ENCODE results near the gene NFIB.

Gene NFIB

DNA sequence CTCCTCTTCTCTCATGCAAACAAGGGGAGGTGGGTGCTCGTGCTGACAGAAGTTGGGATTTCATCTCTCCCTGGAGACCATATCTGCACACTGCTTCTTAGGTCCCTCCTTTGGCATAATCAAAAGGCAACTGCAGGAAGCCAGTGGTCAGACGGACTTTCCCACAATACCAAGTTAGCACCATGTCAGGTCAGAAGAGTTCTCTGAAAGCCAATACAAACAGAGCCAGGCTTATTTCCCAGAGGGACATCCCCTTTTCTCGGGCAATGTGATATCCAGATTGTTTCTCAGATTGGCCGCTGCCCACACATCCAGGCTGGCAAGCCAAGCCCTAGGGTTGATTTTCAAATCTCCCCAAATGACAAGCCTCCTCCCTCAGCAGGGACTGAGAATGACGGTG lies 241.1 kb downstream of the NFIB start:
- H3K4me1 ChIP-seq (ENCODE audit: control insufficient read depth, insufficient read depth, low read length), result no peaks in the 10 kb centered on the region
- no peaks in the 10 kb centered on the region for H3K27me3 ChIP-seq (ENCODE audit: control insufficient read depth in 1 of 2, insufficient read depth in 2 of 2, low read length in 2 of 2)
- no peak overlapping the region for H3K4me3 ChIP-seq (ENCODE audit: low read length in 2 of 2)
- no peak overlapping the region for H3K27ac ChIP-seq (ENCODE audit: low read length)
- no peaks in the 10 kb centered on the region for H3K9me3 ChIP-seq (ENCODE audit: control insufficient read depth in 2 of 2, low read length in 2 of 2)
- H3K9ac ChIP-seq (ENCODE audit: low read length in 2 of 2), result no peak overlapping the region
- H3K36me3 ChIP-seq (ENCODE audit: control insufficient read depth in 2 of 2, insufficient read depth in 2 of 2, low read length in 2 of 2), result no peaks in the 10 kb centered on the region

DNA sequence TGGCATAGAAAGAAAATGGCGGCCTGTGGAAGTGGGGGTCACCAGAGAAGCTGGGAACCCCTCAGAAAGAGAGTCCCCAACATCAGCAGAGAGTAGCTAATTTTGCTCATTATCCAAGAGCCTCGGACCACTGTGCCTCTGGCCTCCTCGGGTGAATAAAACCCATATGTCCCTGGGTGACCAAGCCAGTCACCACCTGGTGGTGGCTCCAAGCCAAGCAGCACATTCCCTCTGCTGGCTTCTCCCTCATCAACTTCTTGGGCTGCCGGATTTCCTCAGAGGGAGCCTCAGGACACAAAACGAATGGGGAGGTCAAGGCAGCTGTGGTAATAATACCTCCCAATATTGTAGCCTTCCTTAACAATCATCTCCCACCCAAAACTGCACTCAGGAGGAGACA lies 242.5 kb downstream of the NFIB start:
- Histone ChIP-seq H3K9ac (ENCODE audit: low read length in 2 of 2) (no peak overlapping the region), H3K27me3 (ENCODE audit: control insufficient read depth in 1 of 2, insufficient read depth in 2 of 2, low read length in 2 of 2) (no peaks in the 10 kb centered on the region), H3K27ac (ENCODE audit: low read length) (no peak overlapping the region), H3K9me3 (ENCODE audit: control insufficient read depth in 2 of 2, low read length in 2 of 2) (no peaks in the 10 kb centered on the region), H3K36me3 (ENCODE audit: control insufficient read depth in 2 of 2, insufficient read depth in 2 of 2, low read length in 2 of 2) (no peaks in the 10 kb centered on the region), H3K4me3 (ENCODE audit: low read length in 2 of 2) (no peak overlapping the region), H3K4me1 (ENCODE audit: control insufficient read depth, insufficient read depth, low read length) (no peaks in the 10 kb centered on the region)

DNA sequence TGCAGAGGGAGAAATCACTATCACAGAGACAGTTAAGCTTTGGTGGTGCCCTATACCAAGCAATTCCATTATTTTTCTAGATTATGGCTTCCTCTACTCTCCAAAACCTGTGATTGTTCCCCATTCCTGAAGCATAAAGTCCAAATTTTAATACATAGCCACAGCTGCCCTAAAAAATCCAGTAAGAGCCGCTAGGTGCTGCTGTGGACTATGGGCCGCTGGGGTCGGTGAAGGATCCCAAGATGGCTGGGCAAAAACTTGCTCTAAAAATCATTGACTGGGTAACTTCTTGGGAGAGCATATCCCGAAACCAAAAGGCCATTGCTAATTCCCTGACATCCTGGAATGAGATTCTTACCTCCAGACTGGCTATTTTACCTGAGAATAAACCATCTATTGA lies 245.3 kb downstream of the NFIB start:
- no peaks in the 10 kb centered on the region for H3K9me3 ChIP-seq (ENCODE audit: control insufficient read depth in 2 of 2, low read length in 2 of 2)
- no peak overlapping the region for H3K27ac ChIP-seq (ENCODE audit: low read length)

DNA sequence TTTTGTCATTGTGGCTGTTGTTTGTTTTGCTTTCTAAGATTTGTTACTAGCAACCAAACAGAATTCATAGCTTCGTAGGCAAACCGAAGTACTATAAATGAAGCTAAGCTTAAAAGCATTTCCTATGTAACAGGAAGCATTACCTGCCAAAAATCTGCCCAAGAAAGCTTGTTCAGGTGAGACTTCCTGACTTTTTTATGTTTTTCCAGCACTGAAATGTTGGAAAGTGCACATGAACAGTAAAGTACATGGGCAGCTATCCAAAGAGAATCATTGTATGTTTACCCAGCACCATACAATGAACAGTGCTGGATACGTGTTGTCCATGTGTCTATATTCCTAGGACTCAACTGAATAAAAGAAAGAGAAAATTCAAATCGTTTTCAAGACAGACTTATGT lies 247.1 kb downstream of the NFIB start:
- H3K4me1 ChIP-seq (ENCODE audit: control insufficient read depth, insufficient read depth, low read length), result no peaks in the 10 kb centered on the region
- H3K4me3 ChIP-seq (ENCODE audit: low read length in 2 of 2), result no peak overlapping the region
- no peaks in the 10 kb centered on the region for H3K27me3 ChIP-seq (ENCODE audit: control insufficient read depth in 1 of 2, insufficient read depth in 2 of 2, low read length in 2 of 2)
- H3K27ac ChIP-seq (ENCODE audit: low read length), result no peak overlapping the region
- no peaks in the 10 kb centered on the region for H3K9me3 ChIP-seq (ENCODE audit: control insufficient read depth in 2 of 2, low read length in 2 of 2)
- H3K36me3 ChIP-seq (ENCODE audit: control insufficient read depth in 2 of 2, insufficient read depth in 2 of 2, low read length in 2 of 2), result no peaks in the 10 kb centered on the region
- no peak overlapping the region for H3K9ac ChIP-seq (ENCODE audit: low read length in 2 of 2)

More for the DNA sequence above, 245.3 kb downstream of the NFIB start:
- Histone ChIP-seq H3K4me3 (ENCODE audit: low read length in 2 of 2) (no peak overlapping the region), H3K9ac (ENCODE audit: low read length in 2 of 2) (no peak overlapping the region), H3K27me3 (ENCODE audit: control insufficient read depth in 1 of 2, insufficient read depth in 2 of 2, low read length in 2 of 2) (no peaks in the 10 kb centered on the region), H3K36me3 (ENCODE audit: control insufficient read depth in 2 of 2, insufficient read depth in 2 of 2, low read length in 2 of 2) (no peaks in the 10 kb centered on the region), H3K4me1 (ENCODE audit: control insufficient read depth, insufficient read depth, low read length) (no peaks in the 10 kb centered on the region)

DNA sequence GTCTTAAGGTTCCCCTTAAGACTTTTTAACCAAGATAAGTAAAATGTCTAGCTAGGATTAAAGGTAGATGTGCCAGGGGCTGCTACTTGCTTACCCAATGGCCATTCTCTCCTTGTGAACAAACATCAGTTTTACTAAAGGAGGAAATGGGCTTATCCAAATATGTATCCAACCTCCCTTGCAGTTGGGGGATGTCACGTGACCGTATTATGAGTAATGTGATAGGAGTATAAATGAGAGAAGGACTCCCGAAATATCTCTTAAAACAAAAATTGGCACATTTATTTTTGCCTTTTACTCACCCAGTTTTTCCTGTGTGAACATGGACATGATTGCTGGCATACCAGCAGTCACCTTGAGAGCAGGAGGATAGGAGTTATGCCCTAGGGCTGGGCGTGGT lies 247.9 kb downstream of the NFIB start:
- no peaks in the 10 kb centered on the region for H3K9me3 ChIP-seq (ENCODE audit: control insufficient read depth in 2 of 2, low read length in 2 of 2)
- no peaks in the 10 kb centered on the region for H3K36me3 ChIP-seq (ENCODE audit: control insufficient read depth in 2 of 2, insufficient read depth in 2 of 2, low read length in 2 of 2)
- H3K27ac ChIP-seq (ENCODE audit: low read length), result no peak overlapping the region
- H3K27me3 ChIP-seq (ENCODE audit: control insufficient read depth in 1 of 2, insufficient read depth in 2 of 2, low read length in 2 of 2), result no peaks in the 10 kb centered on the region
- no peaks in the 10 kb centered on the region for H3K4me1 ChIP-seq (ENCODE audit: control insufficient read depth, insufficient read depth, low read length)
- H3K4me3 ChIP-seq (ENCODE audit: low read length in 2 of 2), result no peak overlapping the region
- H3K9ac ChIP-seq (ENCODE audit: low read length in 2 of 2), result no peak overlapping the region

DNA sequence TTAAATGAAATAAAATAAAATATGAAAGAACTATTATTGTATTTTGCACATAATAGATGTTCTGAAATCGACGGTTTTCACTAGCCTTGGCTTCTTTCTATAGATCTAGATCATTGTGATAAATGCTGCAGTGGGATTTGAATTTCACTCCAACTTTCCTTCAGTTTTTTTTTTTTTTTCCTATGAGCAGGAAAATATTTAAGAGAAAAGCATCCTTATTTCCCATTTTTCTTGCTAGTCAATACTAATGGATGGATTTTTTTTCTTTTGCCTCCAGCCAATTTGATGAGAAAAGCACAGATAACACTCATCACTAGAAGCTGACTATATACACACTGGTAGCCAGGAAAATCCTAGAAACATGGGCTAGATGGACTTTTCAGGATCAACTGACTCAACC lies 249.0 kb downstream of the NFIB start:
- Histone ChIP-seq H3K9me3 (ENCODE audit: control insufficient read depth in 2 of 2, low read length in 2 of 2) (no peaks in the 10 kb centered on the region), H3K9ac (ENCODE audit: low read length in 2 of 2) (no peak overlapping the region), H3K4me1 (ENCODE audit: control insufficient read depth, insufficient read depth, low read length) (no peaks in the 10 kb centered on the region), H3K27ac (ENCODE audit: low read length) (no peak overlapping the region), H3K36me3 (ENCODE audit: control insufficient read depth in 2 of 2, insufficient read depth in 2 of 2, low read length in 2 of 2) (no peaks in the 10 kb centered on the region), H3K4me3 (ENCODE audit: low read length in 2 of 2) (no peak overlapping the region), H3K27me3 (ENCODE audit: control insufficient read depth in 1 of 2, insufficient read depth in 2 of 2, low read length in 2 of 2) (no peaks in the 10 kb centered on the region)

DNA sequence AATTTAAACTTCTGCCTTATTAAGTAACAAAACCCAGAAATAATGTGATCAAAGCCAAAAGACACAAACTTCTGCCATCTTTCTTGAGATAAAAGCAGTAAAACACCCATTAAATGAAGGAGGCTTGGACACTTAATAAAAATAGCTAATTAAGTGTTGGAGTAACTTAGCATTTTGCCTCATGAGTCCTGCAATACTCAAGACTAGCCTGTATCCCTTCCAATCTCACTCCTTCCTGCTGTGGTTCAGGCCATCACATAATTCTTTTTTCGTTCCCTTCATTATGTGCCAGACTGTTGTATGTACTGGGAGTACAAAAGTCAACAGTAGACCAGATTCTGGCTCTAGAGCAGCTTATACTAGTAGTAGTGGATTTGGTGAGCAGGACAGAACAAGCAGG lies 250.2 kb downstream of the NFIB start:
- H3K9me3 ChIP-seq (ENCODE audit: control insufficient read depth in 2 of 2, low read length in 2 of 2), result no peaks in the 10 kb centered on the region
- H3K9ac ChIP-seq (ENCODE audit: low read length in 2 of 2), result no peak overlapping the region
- H3K27me3 ChIP-seq (ENCODE audit: control insufficient read depth in 1 of 2, insufficient read depth in 2 of 2, low read length in 2 of 2), result no peaks in the 10 kb centered on the region
- no peaks in the 10 kb centered on the region for H3K4me1 ChIP-seq (ENCODE audit: control insufficient read depth, insufficient read depth, low read length)
- no peaks in the 10 kb centered on the region for H3K36me3 ChIP-seq (ENCODE audit: control insufficient read depth in 2 of 2, insufficient read depth in 2 of 2, low read length in 2 of 2)
- H3K4me3 ChIP-seq (ENCODE audit: low read length in 2 of 2), result no peak overlapping the region
- H3K27ac ChIP-seq (ENCODE audit: low read length), result no peak overlapping the region

DNA sequence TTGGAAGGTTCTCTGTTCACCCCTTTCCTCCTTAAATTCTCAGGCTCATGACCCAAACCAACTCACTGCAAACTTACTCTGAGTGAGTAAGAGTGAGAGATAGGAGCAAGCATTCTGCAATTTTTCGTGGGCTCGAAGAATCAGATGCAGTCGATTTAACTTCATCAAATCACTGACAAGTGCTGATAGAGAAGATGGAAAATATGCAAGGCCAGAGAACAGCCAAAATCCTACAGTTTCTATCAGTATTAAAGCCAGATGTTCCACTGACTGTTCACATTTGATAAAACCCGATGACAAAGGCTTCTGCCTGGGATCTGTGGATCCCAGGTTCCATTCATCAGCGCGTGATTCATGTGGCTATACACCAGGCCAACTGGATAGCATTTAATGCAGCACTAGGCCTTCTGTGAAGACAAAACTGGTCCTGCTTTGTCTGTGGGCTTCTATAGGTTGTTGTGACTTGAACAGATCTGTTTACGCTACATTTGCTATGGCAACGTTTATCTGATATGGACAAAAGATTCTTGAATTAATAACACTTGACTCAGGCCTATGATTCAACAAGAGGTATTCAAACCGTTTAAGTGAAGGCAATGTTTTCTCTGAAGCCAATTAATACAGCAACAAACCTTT lies 251.2 kb downstream of the NFIB start:
- Histone ChIP-seq H3K4me3 (ENCODE audit: low read length in 2 of 2) (no peak overlapping the region), H3K4me1 (ENCODE audit: control insufficient read depth, insufficient read depth, low read length) (no peaks in the 10 kb centered on the region), H3K36me3 (ENCODE audit: control insufficient read depth in 2 of 2, insufficient read depth in 2 of 2, low read length in 2 of 2) (no peaks in the 10 kb centered on the region), H3K27me3 (ENCODE audit: control insufficient read depth in 1 of 2, insufficient read depth in 2 of 2, low read length in 2 of 2) (no peaks in the 10 kb centered on the region), H3K9me3 (ENCODE audit: control insufficient read depth in 2 of 2, low read length in 2 of 2) (no peaks in the 10 kb centered on the region), H3K27ac (ENCODE audit: low read length) (no peak overlapping the region), H3K9ac (ENCODE audit: low read length in 2 of 2) (no peak overlapping the region)

DNA sequence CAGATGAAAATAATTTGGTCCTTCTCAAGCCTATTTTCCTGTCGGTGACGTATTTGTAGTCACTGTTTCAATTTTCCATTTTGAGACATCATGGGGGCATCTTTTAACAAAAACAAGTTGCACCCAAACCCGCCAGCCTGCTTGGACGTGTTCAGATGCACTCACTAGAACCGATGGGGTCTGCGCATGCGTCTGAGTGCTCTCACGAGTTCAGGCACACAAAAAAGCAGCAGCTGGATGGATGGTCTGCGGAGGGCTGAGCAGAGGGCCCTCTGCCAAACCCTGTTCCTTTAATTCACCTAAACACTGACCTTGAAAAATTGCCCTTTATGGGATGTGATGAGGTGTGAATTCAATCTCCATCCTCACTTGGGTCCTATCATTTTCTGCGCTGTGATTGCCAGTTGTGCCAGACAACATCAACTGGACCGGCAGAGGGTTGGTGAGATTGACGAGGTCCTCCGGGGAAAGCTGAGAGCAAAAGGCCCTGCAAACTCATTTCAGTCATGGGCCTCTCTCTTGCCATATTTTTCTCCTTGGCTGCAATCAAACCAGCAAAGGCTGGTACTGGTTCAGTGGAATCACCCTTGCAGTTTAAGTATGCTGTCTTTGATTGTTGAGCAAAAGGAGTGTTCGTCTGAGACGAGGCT lies 251.9 kb downstream of the NFIB start:
- no peaks in the 10 kb centered on the region for H3K9me3 ChIP-seq (ENCODE audit: control insufficient read depth in 2 of 2, low read length in 2 of 2)
- no peaks in the 10 kb centered on the region for H3K27me3 ChIP-seq (ENCODE audit: control insufficient read depth in 1 of 2, insufficient read depth in 2 of 2, low read length in 2 of 2)
- no peak overlapping the region for H3K4me3 ChIP-seq (ENCODE audit: low read length in 2 of 2)
- no peaks in the 10 kb centered on the region for H3K36me3 ChIP-seq (ENCODE audit: control insufficient read depth in 2 of 2, insufficient read depth in 2 of 2, low read length in 2 of 2)
- H3K27ac ChIP-seq (ENCODE audit: low read length), result no peak overlapping the region
- H3K4me1 ChIP-seq (ENCODE audit: control insufficient read depth, insufficient read depth, low read length), result no peaks in the 10 kb centered on the region
- no peak overlapping the region for H3K9ac ChIP-seq (ENCODE audit: low read length in 2 of 2)

DNA sequence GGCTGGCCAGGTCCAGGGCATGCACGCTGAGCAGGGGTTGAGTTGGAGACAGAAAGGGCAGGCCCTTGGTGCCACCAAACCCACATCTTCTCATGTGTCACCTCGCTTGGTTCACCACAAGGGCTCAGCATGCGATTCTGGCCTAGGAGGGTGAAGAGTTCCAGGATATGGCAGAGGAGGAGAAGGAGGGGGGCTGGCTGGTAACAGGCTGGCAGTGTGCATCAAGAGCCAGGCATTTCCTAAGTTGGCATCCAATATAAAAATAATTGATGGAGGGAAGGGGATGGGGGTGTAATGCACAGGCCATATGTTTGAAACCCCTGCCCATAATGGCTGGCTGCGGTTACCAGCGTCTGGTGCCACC lies 255.6 kb downstream of the NFIB start:
- H3K36me3 ChIP-seq (ENCODE audit: control insufficient read depth in 2 of 2, insufficient read depth in 2 of 2, low read length in 2 of 2), result no peaks in the 10 kb centered on the region
- no peaks in the 10 kb centered on the region for H3K27me3 ChIP-seq (ENCODE audit: control insufficient read depth in 1 of 2, insufficient read depth in 2 of 2, low read length in 2 of 2)
- H3K9ac ChIP-seq (ENCODE audit: low read length in 2 of 2), result no peak overlapping the region
- no peaks in the 10 kb centered on the region for H3K4me1 ChIP-seq (ENCODE audit: control insufficient read depth, insufficient read depth, low read length)
- H3K4me3 ChIP-seq (ENCODE audit: low read length in 2 of 2), result no peak overlapping the region
- no peak overlapping the region for H3K27ac ChIP-seq (ENCODE audit: low read length)
- no peaks in the 10 kb centered on the region for H3K9me3 ChIP-seq (ENCODE audit: control insufficient read depth in 2 of 2, low read length in 2 of 2)
